OCI-LY1 (cell line): ENCODE results near the gene GJC2.

Experiments
- H2AFZ ChIP-seq: fragments of 200-600 bp; sonication (generic), shearing (Covaris generic); 2 replicates; pipeline ENCODE4 v1.6.0; 2014; ENCODE audit warnings: antibody characterized with exemption, mild to moderate bottlenecking, low read length
- H3F3A ChIP-seq: fragments of 200-600 bp; sonication (generic), shearing (Covaris generic); 2 replicates; pipeline ENCODE4 v1.6.0; 2014; ENCODE audit warnings: mild to moderate bottlenecking, antibody characterized with exemption, low read length, moderate library complexity; ENCODE audit not compliant: insufficient read depth
- H3K27ac ChIP-seq: fragments of 200-600 bp; sonication (generic); 2 replicates; pipeline ENCODE4 v1.5.1; 2014; ENCODE audit warnings: low read length, mixed run types, mild to moderate bottlenecking, low read depth; ENCODE audit not compliant: poor library complexity, severe bottlenecking
- H3K27me3 ChIP-seq: fragments of 200-600 bp; sonication (generic); 2 replicates; pipeline ENCODE4 v1.6.0; 2014; ENCODE audit warnings: antibody characterized with exemption, mild to moderate bottlenecking, low read length, moderate library complexity; ENCODE audit not compliant: insufficient read depth
- H3K36me3 ChIP-seq: fragments of 200-600 bp; sonication (generic); 2 replicates; pipeline ENCODE4 v1.6.1; 2014; ENCODE audit warnings: mild to moderate bottlenecking, antibody characterized with exemption, low read length, moderate library complexity, mixed read lengths; ENCODE audit not compliant: insufficient read depth
- H3K4me1 ChIP-seq: fragments of 200-600 bp; sonication (generic); 2 replicates; pipeline ENCODE4 v1.5.1; 2014; ENCODE audit warnings: mild to moderate bottlenecking, low read length, moderate library complexity; ENCODE audit not compliant: insufficient read depth, severe bottlenecking
- H3K4me2 ChIP-seq: fragments of 200-600 bp; sonication (generic), shearing (Covaris generic); 2 replicates; pipeline ENCODE4 v1.6.1; 2014; ENCODE audit warnings: low read length
- H3K4me3 ChIP-seq: fragments of 200-600 bp; sonication (generic); 2 replicates; pipeline ENCODE4 v1.5.1; 2014; ENCODE audit warnings: low read length, low read depth, mild to moderate bottlenecking, mixed read lengths; ENCODE audit not compliant: poor library complexity, severe bottlenecking
- H3K79me2 ChIP-seq: fragments of 200-600 bp; shearing (Covaris generic); 2 replicates; pipeline ENCODE4 v1.6.1; 2016; ENCODE audit warnings: mixed run types, low read length, mixed read lengths; ENCODE audit not compliant: insufficient read depth
- H3K9ac ChIP-seq: fragments of 200-600 bp; sonication (generic), shearing (Covaris generic); 2 replicates; pipeline ENCODE4 v1.6.1; 2014; ENCODE audit warnings: mild to moderate bottlenecking, low read length, mixed read lengths
- H3K9me2 ChIP-seq: fragments of 200-600 bp; sonication (generic), shearing (Covaris generic); 2 replicates; pipeline ENCODE4 v1.6.1; 2014; ENCODE audit warnings: low read depth, mild to moderate bottlenecking, low read length, mixed read lengths
- H3K9me3 ChIP-seq: fragments of 200-600 bp; shearing (Covaris generic); 2 replicates; pipeline ENCODE4 v1.6.1; 2014; ENCODE audit warnings: low read length, mixed read lengths
- H4K20me1 ChIP-seq: fragments of 200-600 bp; sonication (generic), shearing (Covaris generic); 2 replicates; pipeline ENCODE4 v1.6.0; 2016; ENCODE audit warnings: mild to moderate bottlenecking, low read length; ENCODE audit not compliant: insufficient read depth
- EZH2 ChIP-seq: fragments of 200-600 bp; sonication (generic), shearing (Covaris generic); IDR thresholded peaks from 2 replicates; pipeline ENCODE4 v1.8.0; 2017; ENCODE audit warnings: borderline replicate concordance, mixed run types, mild to moderate bottlenecking, antibody characterized with exemption, low read length, moderate library complexity, mixed read lengths
- TF ChIP-seq, protein P1 (sequence below): fragments of 200-600 bp; sonication (generic), shearing (Covaris generic); IDR thresholded peaks from 2 replicates; pipeline ENCODE4 v1.5.1; 2017; ENCODE audit warnings: mild to moderate bottlenecking, antibody characterized with exemption, low read length, moderate library complexity, mixed read lengths

Gene GJC2

DNA sequence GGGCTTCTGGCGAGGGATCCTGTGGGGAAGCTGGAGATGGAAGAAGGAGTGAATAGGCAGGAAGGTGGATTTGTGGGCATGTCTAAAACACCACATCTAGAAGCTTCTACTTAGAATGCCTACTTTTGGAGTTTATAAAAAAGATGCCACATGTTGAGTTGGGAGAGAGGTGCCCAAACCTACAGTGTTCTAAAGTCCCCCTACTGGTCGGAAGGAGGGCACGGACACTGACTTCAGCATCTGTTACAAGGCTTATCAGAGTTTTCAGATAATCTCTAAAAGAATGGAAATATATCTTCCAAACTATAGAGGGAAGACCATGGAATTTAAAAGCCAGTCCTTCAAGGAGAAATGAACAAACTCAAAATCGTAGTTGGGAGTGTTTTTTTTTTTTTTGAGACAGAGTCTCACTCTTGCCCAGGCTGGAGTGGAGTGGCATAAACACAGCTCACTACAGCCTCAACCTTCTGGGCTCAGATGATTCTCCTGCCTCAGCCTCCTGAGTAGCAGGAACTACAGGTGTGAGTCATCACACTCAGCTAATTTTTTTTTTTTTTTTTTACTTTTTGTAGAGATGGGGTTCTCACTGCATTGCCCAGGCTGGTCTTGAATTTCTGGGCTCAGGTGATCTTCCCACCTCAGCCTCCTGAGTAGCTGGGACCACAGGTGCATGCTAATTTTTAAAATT is 30.7 kb downstream of the GJC2 start:
- Histone ChIP-seq H3K79me2 (no peaks in the 10 kb centered on the region), H2AFZ (no peak overlapping the region), H3K27ac (no peak overlapping the region)

DNA sequence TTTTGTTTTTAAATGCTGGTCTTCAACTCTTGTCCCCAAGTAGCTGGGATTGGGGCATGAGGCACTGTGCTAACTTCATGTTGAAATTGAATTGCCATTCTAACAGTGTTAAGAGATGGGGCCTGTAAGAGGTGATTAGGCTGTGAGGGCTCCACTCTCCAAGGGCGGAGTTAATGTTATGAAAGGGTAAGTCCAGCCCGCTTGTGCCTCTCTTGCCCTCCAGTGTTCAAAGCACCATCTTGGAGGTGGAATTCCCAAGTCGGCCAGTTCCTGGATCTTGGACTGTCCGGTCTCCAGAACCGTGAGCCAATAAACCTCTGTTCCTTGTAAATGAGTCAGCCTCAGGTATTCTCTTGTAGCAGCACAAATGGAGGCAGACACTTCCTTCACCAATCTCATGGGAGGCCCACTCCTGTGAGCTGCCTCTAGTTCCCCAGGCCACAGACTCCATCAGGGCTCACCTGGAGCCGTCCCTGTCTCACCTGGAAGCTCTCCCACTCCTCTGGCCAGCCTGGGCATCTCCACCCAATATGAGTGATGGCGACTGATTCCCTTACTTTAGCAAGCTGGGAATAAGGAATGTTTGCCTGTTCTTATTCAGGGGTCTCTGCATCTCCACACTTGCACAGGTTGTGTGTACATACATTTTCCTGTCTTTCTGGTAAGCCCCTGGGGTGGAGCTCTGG is 31.4 kb downstream of the GJC2 start:
- Histone ChIP-seq H4K20me1 (no peaks in the 10 kb centered on the region), H3K9ac (no peak overlapping the region), H3K9me2 (no peaks in the 10 kb centered on the region), H3F3A (no peaks in the 10 kb centered on the region), H2AFZ (no peak overlapping the region), H3K9me3 (no peaks in the 10 kb centered on the region), H3K4me2 (no peak overlapping the region), H3K4me3 (no peak overlapping the region), H3K27ac (no peak overlapping the region), H3K36me3 (no peaks in the 10 kb centered on the region), H3K27me3 (no peaks in the 10 kb centered on the region), H3K79me2 (no peaks in the 10 kb centered on the region), H3K4me1 (no peaks in the 10 kb centered on the region)
- TF ChIP-seq, protein P1, sequence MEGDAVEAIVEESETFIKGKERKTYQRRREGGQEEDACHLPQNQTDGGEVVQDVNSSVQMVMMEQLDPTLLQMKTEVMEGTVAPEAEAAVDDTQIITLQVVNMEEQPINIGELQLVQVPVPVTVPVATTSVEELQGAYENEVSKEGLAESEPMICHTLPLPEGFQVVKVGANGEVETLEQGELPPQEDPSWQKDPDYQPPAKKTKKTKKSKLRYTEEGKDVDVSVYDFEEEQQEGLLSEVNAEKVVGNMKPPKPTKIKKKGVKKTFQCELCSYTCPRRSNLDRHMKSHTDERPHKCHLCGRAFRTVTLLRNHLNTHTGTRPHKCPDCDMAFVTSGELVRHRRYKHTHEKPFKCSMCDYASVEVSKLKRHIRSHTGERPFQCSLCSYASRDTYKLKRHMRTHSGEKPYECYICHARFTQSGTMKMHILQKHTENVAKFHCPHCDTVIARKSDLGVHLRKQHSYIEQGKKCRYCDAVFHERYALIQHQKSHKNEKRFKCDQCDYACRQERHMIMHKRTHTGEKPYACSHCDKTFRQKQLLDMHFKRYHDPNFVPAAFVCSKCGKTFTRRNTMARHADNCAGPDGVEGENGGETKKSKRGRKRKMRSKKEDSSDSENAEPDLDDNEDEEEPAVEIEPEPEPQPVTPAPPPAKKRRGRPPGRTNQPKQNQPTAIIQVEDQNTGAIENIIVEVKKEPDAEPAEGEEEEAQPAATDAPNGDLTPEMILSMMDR, result no peak
- TF ChIP-seq EZH2, result no peak

More for the DNA sequence above, 30.7 kb downstream of the GJC2 start:
- no peaks in the 10 kb centered on the region for H3F3A ChIP-seq
- H3K36me3 ChIP-seq, result no peaks in the 10 kb centered on the region
- no peaks in the 10 kb centered on the region for H3K4me1 ChIP-seq
- H3K4me2 ChIP-seq, result no peak overlapping the region
- no peak overlapping the region for H3K9ac ChIP-seq
- no peaks in the 10 kb centered on the region for H3K27me3 ChIP-seq
- H3K9me3 ChIP-seq, result no peaks in the 10 kb centered on the region
- H4K20me1 ChIP-seq, result no peaks in the 10 kb centered on the region
- no peak overlapping the region for H3K4me3 ChIP-seq
- no peaks in the 10 kb centered on the region for H3K9me2 ChIP-seq
- TF ChIP-seq, protein P1, result peak; percentile 45
- no peak for TF ChIP-seq EZH2

DNA sequence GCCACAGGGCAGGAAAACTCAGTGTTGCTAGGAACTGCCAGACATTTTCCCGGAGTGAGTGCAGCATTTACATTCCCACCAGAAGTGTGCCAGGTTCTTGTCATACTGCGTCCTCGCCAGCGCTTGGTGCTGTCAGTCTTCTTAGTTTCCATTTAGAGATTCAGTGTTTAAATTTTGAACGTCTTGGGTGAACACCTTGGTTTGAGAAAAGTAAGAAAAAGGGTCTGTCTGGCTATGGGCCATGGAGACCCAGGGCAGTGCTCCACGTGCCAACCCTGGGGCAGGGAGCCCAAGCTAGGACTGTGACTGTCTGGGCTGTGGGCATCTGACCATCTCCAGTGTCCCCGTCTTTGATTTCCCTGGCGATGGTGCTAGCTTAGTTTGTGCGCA is 31.9 kb downstream of the GJC2 start:
- no peaks in the 10 kb centered on the region for H3K9me3 ChIP-seq
- H3K27me3 ChIP-seq, result no peaks in the 10 kb centered on the region
- H3K27ac ChIP-seq, result no peak overlapping the region
- no peak overlapping the region for H2AFZ ChIP-seq
- no peaks in the 10 kb centered on the region for H3F3A ChIP-seq
- no peaks in the 10 kb centered on the region for H3K79me2 ChIP-seq
- H3K4me1 ChIP-seq, result no peaks in the 10 kb centered on the region
- no peak overlapping the region for H3K9ac ChIP-seq
- no peaks in the 10 kb centered on the region for H4K20me1 ChIP-seq
- H3K4me2 ChIP-seq, result no peak overlapping the region
- H3K36me3 ChIP-seq, result no peaks in the 10 kb centered on the region
- no peaks in the 10 kb centered on the region for H3K9me2 ChIP-seq
- H3K4me3 ChIP-seq, result no peak overlapping the region
- TF ChIP-seq, protein P1, result no peak
- no peak for TF ChIP-seq EZH2
